K562 (cell line): ENCODE data around the gene PMVK. TPM values are rescaled to one million over a fixed set of nuclear protein-coding genes. Genes with fewer than 3 reads are reported as not detected.

Experiments
- ATF6 ChIP-seq: sonication (generic); formaldehyde crosslinking; IDR thresholded peaks from 2 replicates; pipeline ENCODE4 v1.4.0; 2020; ENCODE audit warnings: mild to moderate bottlenecking, missing genetic modification reagents
- CHD4 ChIP-seq: fragments of 200-600 bp; sonication (generic); IDR thresholded peaks from 3 replicates; pipeline ENCODE4 v1.6.1; 2012; ENCODE audit warnings: low read depth, mild to moderate bottlenecking, mixed read lengths, low read length, inconsistent platforms; ENCODE audit not compliant: insufficient read depth, insufficient replicate concordance, poor library complexity, severe bottlenecking
- FOXK2 ChIP-seq, 2 experiments: fragments of 450-650 bp; IDR thresholded peaks in 1 of 2; conservative IDR thresholded peaks in 1 of 2; 2 replicates each; pipeline ENCODE4 v1.6.1; 2016; ENCODE audit warnings: low read depth in 2 of 2, mild to moderate bottlenecking in 1 of 2
- NFXL1 ChIP-seq: fragments of 450-650 bp; formaldehyde crosslinking; IDR thresholded peaks from 2 replicates; pipeline ENCODE4 v1.4.0; 2021; ENCODE audit warnings: mild to moderate bottlenecking
- XRCC3 ChIP-seq: fragments of 450-650 bp; IDR thresholded peaks from 2 replicates; pipeline ENCODE4 v1.6.1; 2017; ENCODE audit warnings: mild to moderate bottlenecking, moderate library complexity
- YY1 ChIP-seq, 3 experiments: IDR thresholded peaks; 2 replicates each; pipeline ENCODE4 v1.6.1; 2011; ENCODE audit warnings: low read length in 2 of 3, mild to moderate bottlenecking in 2 of 3, moderate library complexity in 2 of 3, borderline replicate concordance in 1 of 3, control low read depth in 1 of 3, low read depth in 1 of 3; ENCODE audit not compliant: insufficient read depth in 3 of 3, insufficient replicate concordance in 2 of 3, control insufficient read depth in 1 of 3, insufficient read length in 1 of 3; ENCODE audit errors: extremely low read depth in 1 of 3
- ZC3H11A ChIP-seq: IDR thresholded peaks from 2 replicates; pipeline ENCODE4 v1.6.1; 2012; ENCODE audit warnings: low read depth, low read length, improper control_type of control experiment
- polyA plus RNA-seq, 8 experiments: library from polyadenylated mRNA; depleted of rRNA in 4 of 8; stranded (reverse) in 5 of 8; unstranded in 3 of 8; fragments of >200 nt; fragmentation: Nextera tagmentation in 2 of 8; fragmentation: Illumina TruSeq in 1 of 8; extraction: Ambion mirVana in 2 of 8; extraction: Trizol in 1 of 8; gene quantifications; 2 replicates each; pipeline versions ENCODE4 v1.2.1 to v1.2.3, GENCODE V29; 2011 to 2014; ENCODE audit warnings: inconsistent platforms in 1 of 8, missing spikeins in 1 of 8
- total RNA-seq, 7 experiments: library from RNA; depleted of rRNA in 6 of 7; stranded (reverse); fragments of >200 nt in 6 of 7; fragmentation: Illumina TruSeq in 2 of 7; extraction: Trizol in 2 of 7; gene quantifications; 2 replicates each; pipeline versions ENCODE4 v1.2.1 to v1.2.3, GENCODE V29; 2011 to 2021; ENCODE audit warnings: low replicate concordance in 1 of 7
- TF ChIP-seq, protein P1 (sequence below), 2 experiments: fragments of 450-650 bp in 1 of 2; sonication (generic) in 1 of 2; formaldehyde crosslinking in 1 of 2; IDR thresholded peaks; 2 replicates each; pipeline versions ENCODE4 v1.7.1 to v1.9.0; 2016 to 2022; ENCODE audit warnings: inconsistent platforms in 1 of 2, mild to moderate bottlenecking in 1 of 2, missing genetic modification reagents in 1 of 2
- TF ChIP-seq, protein P2 (sequence below): sonication (generic); formaldehyde crosslinking; IDR thresholded peaks from 2 replicates; pipeline ENCODE4 v1.8.0; 2022; ENCODE audit warnings: missing genetic modification reagents, mild to moderate bottlenecking, moderate library complexity, borderline replicate concordance
- TF ChIP-seq, protein P3 (sequence below): IDR thresholded peaks from 2 replicates; pipeline ENCODE4 v1.6.1; 2011; ENCODE audit warnings: borderline replicate concordance, low read depth, mild to moderate bottlenecking, moderate library complexity, low read length; ENCODE audit not compliant: insufficient read depth, poor library complexity, severe bottlenecking

Gene PMVK
- total and polyA plus RNA-seq, 9 of the 15 experiments (the other 6 are each of a cell fraction or from before 2014, with no cell fraction given) = 1.1 to 15.3 (median 6.3) TPM

- TF ChIP-seq, protein P1, sequence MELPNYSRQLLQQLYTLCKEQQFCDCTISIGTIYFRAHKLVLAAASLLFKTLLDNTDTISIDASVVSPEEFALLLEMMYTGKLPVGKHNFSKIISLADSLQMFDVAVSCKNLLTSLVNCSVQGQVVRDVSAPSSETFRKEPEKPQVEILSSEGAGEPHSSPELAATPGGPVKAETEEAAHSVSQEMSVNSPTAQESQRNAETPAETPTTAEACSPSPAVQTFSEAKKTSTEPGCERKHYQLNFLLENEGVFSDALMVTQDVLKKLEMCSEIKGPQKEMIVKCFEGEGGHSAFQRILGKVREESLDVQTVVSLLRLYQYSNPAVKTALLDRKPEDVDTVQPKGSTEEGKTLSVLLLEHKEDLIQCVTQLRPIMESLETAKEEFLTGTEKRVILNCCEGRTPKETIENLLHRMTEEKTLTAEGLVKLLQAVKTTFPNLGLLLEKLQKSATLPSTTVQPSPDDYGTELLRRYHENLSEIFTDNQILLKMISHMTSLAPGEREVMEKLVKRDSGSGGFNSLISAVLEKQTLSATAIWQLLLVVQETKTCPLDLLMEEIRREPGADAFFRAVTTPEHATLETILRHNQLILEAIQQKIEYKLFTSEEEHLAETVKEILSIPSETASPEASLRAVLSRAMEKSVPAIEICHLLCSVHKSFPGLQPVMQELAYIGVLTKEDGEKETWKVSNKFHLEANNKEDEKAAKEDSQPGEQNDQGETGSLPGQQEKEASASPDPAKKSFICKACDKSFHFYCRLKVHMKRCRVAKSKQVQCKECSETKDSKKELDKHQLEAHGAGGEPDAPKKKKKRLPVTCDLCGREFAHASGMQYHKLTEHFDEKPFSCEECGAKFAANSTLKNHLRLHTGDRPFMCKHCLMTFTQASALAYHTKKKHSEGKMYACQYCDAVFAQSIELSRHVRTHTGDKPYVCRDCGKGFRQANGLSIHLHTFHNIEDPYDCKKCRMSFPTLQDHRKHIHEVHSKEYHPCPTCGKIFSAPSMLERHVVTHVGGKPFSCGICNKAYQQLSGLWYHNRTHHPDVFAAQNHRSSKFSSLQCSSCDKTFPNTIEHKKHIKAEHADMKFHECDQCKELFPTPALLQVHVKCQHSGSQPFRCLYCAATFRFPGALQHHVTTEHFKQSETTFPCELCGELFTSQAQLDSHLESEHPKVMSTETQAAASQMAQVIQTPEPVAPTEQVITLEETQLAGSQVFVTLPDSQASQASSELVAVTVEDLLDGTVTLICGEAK (IDR thresholded peaks at IDR 0.05) = no peak
- TF ChIP-seq, protein P1 (CRISPR knock-in tag; IDR thresholded peaks at IDR 0.05) = no peak
- TF ChIP-seq CHD4 (no peak), ATF6 (CRISPR knock-in tag) (no peak), YY1 (IDR thresholded peaks at IDR 0.05; ENCODE audit: borderline replicate concordance in 1 of 3, control insufficient read depth in 1 of 3, extremely low read depth in 1 of 3, insufficient read depth in 3 of 3, insufficient read length in 1 of 3, insufficient replicate concordance in 2 of 3, low read depth in 1 of 3, low read length in 2 of 3) (peak in 2 of 3 experiments; percentile 8 to 9), FOXK2 (conservative IDR thresholded peaks at IDR 0.05 in 1 of 2, IDR thresholded peaks at IDR 0.05 in 1 of 2; ENCODE audit: low read depth in 2 of 2) (no peak), XRCC3 (no peak), NFXL1 (CRISPR knock-in tag) (no peak), ZC3H11A (no peak)
- TF ChIP-seq, protein P2, sequence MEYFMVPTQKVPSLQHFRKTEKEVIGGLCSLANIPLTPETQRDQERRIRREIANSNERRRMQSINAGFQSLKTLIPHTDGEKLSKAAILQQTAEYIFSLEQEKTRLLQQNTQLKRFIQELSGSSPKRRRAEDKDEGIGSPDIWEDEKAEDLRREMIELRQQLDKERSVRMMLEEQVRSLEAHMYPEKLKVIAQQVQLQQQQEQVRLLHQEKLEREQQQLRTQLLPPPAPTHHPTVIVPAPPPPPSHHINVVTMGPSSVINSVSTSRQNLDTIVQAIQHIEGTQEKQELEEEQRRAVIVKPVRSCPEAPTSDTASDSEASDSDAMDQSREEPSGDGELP = 0 out of 2 replicates have a peak, but pooled peaks have one; percentile 45
- TF ChIP-seq, protein P3, sequence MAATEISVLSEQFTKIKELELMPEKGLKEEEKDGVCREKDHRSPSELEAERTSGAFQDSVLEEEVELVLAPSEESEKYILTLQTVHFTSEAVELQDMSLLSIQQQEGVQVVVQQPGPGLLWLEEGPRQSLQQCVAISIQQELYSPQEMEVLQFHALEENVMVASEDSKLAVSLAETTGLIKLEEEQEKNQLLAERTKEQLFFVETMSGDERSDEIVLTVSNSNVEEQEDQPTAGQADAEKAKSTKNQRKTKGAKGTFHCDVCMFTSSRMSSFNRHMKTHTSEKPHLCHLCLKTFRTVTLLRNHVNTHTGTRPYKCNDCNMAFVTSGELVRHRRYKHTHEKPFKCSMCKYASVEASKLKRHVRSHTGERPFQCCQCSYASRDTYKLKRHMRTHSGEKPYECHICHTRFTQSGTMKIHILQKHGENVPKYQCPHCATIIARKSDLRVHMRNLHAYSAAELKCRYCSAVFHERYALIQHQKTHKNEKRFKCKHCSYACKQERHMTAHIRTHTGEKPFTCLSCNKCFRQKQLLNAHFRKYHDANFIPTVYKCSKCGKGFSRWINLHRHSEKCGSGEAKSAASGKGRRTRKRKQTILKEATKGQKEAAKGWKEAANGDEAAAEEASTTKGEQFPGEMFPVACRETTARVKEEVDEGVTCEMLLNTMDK = peak; percentile 1
Observed at GRCh38 chr1:154878371-154879037, 58.0 kb downstream of the PMVK start (continued).
